Measurements from ENCODE around the gene YRDC. TPM values are rescaled to one million over a fixed set of nuclear protein-coding genes. Genes with fewer than 3 reads are reported as not detected.

YRDC gene
- total and polyA plus RNA-seq, 2 of the 13 experiments (the other 11 are each of a cell fraction or from before 2014, with no cell fraction given), result 27.5 to 29.2 TPM

GRCh38 chr1:37807555-37808368 lies at the start of gene YRDC, which contains the start of gene C1orf122 (continued):
- TF ChIP-seq MTERF4 (CRISPR knock-in tag; IDR thresholded peaks at IDR 0.05) (no peak; the same call in 1 of the 2 replicates), CBX1 (IDR thresholded peaks at IDR 0.05; ENCODE audit: low read depth) (no peak), IKZF1 (IDR thresholded peaks at IDR 0.05) (no peak), CENPT (CRISPR knock-in tag; IDR thresholded peaks at IDR 0.05; ENCODE audit: low read depth) (no peak), REXO4 (CRISPR knock-in tag; IDR thresholded peaks at IDR 0.05; ENCODE audit: borderline replicate concordance) (no peak), SALL2 (CRISPR knock-in tag; IDR thresholded peaks at IDR 0.05) (0 out of 2 replicates have a peak, but pooled peaks have one; percentile 15), SNAI1 (CRISPR knock-in tag; IDR thresholded peaks at IDR 0.05; ENCODE audit: borderline replicate concordance) (no peak), ASH2L (IDR thresholded peaks at IDR 0.05; ENCODE audit: insufficient read length, low read depth, low read length) (peak; percentile 36), RXRB (CRISPR knock-in tag; IDR thresholded peaks at IDR 0.05; ENCODE audit: borderline replicate concordance) (peak; percentile 17; the same call in 1 of the 2 replicates), ZNF766 (CRISPR knock-in tag; IDR thresholded peaks at IDR 0.05; ENCODE audit: borderline replicate concordance) (0 out of 2 replicates have a peak, but pooled peaks have one; percentile 39), ZNF296 (CRISPR knock-in tag; conservative IDR thresholded peaks at IDR 0.05) (no peak), NAIF1 (CRISPR knock-in tag; IDR thresholded peaks at IDR 0.05; ENCODE audit: borderline replicate concordance) (no peak), ZNF224 (CRISPR knock-in tag; IDR thresholded peaks at IDR 0.05) (0 out of 2 replicates have a peak, but pooled peaks have one; percentile 29), YEATS4 (CRISPR knock-in tag; IDR thresholded peaks at IDR 0.05; ENCODE audit: borderline replicate concordance) (peak; percentile 86), ZNF350 (CRISPR knock-in tag; IDR thresholded peaks at IDR 0.05; ENCODE audit: borderline replicate concordance, low read depth) (no peak), CREB3 (CRISPR knock-in tag; IDR thresholded peaks at IDR 0.05) (0 out of 2 replicates have a peak, but pooled peaks have one; percentile 11), ZNF713 (CRISPR knock-in tag; IDR thresholded peaks at IDR 0.05) (no peak)
- TF ChIP-seq, protein P1, sequence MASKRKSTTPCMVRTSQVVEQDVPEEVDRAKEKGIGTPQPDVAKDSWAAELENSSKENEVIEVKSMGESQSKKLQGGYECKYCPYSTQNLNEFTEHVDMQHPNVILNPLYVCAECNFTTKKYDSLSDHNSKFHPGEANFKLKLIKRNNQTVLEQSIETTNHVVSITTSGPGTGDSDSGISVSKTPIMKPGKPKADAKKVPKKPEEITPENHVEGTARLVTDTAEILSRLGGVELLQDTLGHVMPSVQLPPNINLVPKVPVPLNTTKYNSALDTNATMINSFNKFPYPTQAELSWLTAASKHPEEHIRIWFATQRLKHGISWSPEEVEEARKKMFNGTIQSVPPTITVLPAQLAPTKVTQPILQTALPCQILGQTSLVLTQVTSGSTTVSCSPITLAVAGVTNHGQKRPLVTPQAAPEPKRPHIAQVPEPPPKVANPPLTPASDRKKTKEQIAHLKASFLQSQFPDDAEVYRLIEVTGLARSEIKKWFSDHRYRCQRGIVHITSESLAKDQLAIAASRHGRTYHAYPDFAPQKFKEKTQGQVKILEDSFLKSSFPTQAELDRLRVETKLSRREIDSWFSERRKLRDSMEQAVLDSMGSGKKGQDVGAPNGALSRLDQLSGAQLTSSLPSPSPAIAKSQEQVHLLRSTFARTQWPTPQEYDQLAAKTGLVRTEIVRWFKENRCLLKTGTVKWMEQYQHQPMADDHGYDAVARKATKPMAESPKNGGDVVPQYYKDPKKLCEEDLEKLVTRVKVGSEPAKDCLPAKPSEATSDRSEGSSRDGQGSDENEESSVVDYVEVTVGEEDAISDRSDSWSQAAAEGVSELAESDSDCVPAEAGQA (IDR thresholded peaks at IDR 0.05; ENCODE audit: low read depth), result 0 out of 2 replicates have a peak, but pooled peaks have one; percentile 20
- TF ChIP-seq, protein P1 (CRISPR knock-in tag; IDR thresholded peaks at IDR 0.05; ENCODE audit: borderline replicate concordance), result no peak
- TF ChIP-seq, protein P2, sequence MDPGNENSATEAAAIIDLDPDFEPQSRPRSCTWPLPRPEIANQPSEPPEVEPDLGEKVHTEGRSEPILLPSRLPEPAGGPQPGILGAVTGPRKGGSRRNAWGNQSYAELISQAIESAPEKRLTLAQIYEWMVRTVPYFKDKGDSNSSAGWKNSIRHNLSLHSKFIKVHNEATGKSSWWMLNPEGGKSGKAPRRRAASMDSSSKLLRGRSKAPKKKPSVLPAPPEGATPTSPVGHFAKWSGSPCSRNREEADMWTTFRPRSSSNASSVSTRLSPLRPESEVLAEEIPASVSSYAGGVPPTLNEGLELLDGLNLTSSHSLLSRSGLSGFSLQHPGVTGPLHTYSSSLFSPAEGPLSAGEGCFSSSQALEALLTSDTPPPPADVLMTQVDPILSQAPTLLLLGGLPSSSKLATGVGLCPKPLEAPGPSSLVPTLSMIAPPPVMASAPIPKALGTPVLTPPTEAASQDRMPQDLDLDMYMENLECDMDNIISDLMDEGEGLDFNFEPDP (CRISPR knock-in tag; conservative IDR thresholded peaks at IDR 0.05), result no peak

Measured in HepG2 (cell line).